OCI-LY3 (cell line): Measurements from ENCODE around the gene POLD2.

Experiments used
- H2AFZ ChIP-seq: fragments of 200-600, 300-600 bp; shearing (Covaris generic); 2 replicates; pipeline ENCODE4 v1.6.0; 2014; ENCODE audit warnings: antibody characterized with exemption, low read depth, low read length
- H3K27ac ChIP-seq: fragments of 200-600, 300-600 bp; sonication (generic); 2 replicates; pipeline ENCODE4 v1.5.1; 2014; ENCODE audit warnings: mild to moderate bottlenecking, low read length, moderate library complexity, mixed read lengths
- H3K27me3 ChIP-seq: fragments of 200-600, 300-600 bp; sonication (generic); 2 replicates; pipeline ENCODE4 v1.6.1; 2014; ENCODE audit warnings: low read depth, low read length, mixed read lengths
- H3K36me3 ChIP-seq: fragments of 200-600, 300-600 bp; sonication (generic); replicated peaks from 2 replicates; pipeline ENCODE3; 2014; ENCODE audit warnings: low read depth, low read length, mixed read lengths
- H3K4me1 ChIP-seq: fragments of 300-600, 200-600 bp; sonication (generic); 2 replicates; pipeline ENCODE4 v1.6.1; 2014; ENCODE audit warnings: low read length, mixed read lengths
- H3K4me2 ChIP-seq: fragments of 200-600, 300-600 bp; sonication (generic); 2 replicates; pipeline ENCODE4 v1.6.1; 2014; ENCODE audit warnings: low read length, mixed read lengths
- H3K4me3 ChIP-seq: fragments of 300-600, 200-600 bp; sonication (generic); 2 replicates; pipeline ENCODE4 v1.5.1; 2014; ENCODE audit warnings: antibody characterized with exemption, mild to moderate bottlenecking, low read length, moderate library complexity
- H3K79me2 ChIP-seq: fragments of 300-600, 200-600 bp; shearing (Covaris generic); 2 replicates; pipeline ENCODE4 v1.6.1; 2014; ENCODE audit warnings: mild to moderate bottlenecking, low read length, mixed read lengths
- H3K9ac ChIP-seq: fragments of 300-600, 200-600 bp; shearing (Covaris generic); 2 replicates; pipeline ENCODE4 v1.6.0; 2014; ENCODE audit warnings: mild to moderate bottlenecking, low read length, moderate library complexity
- H3K9me3 ChIP-seq: fragments of 200-600, 300-600 bp; shearing (Covaris generic); 2 replicates; pipeline ENCODE4 v1.6.1; 2014; ENCODE audit warnings: low read length, mixed read lengths; ENCODE audit not compliant: insufficient read depth
- H4K20me1 ChIP-seq: fragments of 200-600, 300-600 bp; sonication (generic); 2 replicates; pipeline ENCODE4 v1.6.1; 2016; ENCODE audit warnings: low read length, mixed read lengths; ENCODE audit not compliant: insufficient read depth
- EZH2phosphoT487 ChIP-seq: fragments of 200-600 bp; shearing (Covaris generic); IDR thresholded peaks from 2 replicates; pipeline ENCODE4 v1.6.1; 2018; ENCODE audit warnings: antibody characterized with exemption, mixed run types, low read depth
- TF ChIP-seq, protein P1 (sequence below): fragments of 200-600, 300-600 bp; sonication (generic); IDR thresholded peaks from 2 replicates; pipeline ENCODE4 v1.5.1; 2014; ENCODE audit warnings: antibody characterized with exemption, low read length, low read depth

The POLD2 gene

DNA sequence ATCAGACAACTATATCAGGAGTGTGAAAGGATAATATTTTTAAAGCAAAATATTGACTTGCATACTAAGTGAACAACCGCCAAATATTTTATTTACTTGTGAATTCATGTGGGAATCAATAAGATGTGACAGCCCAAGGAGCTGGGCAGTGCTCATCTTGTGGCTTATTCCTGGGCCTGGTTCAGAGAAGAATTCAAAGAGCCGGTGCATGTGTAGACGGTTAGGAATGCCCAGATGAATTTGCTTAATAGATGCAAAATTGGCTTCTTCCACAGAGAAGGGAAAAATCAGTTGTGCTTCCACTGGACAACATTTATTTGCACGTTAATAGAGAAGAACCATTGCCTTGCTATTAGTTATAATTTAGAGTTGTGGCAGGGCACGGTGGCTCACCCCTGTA is 13.4 kb upstream of the POLD2 start:
- no peak overlapping the region for H2AFZ ChIP-seq
- H3K4me2 ChIP-seq: no peak overlapping the region
- TF ChIP-seq, protein P1, sequence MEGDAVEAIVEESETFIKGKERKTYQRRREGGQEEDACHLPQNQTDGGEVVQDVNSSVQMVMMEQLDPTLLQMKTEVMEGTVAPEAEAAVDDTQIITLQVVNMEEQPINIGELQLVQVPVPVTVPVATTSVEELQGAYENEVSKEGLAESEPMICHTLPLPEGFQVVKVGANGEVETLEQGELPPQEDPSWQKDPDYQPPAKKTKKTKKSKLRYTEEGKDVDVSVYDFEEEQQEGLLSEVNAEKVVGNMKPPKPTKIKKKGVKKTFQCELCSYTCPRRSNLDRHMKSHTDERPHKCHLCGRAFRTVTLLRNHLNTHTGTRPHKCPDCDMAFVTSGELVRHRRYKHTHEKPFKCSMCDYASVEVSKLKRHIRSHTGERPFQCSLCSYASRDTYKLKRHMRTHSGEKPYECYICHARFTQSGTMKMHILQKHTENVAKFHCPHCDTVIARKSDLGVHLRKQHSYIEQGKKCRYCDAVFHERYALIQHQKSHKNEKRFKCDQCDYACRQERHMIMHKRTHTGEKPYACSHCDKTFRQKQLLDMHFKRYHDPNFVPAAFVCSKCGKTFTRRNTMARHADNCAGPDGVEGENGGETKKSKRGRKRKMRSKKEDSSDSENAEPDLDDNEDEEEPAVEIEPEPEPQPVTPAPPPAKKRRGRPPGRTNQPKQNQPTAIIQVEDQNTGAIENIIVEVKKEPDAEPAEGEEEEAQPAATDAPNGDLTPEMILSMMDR: no peak
- TF ChIP-seq EZH2phosphoT487: no peak
- H3K79me2 ChIP-seq: no peaks in the 10 kb centered on the region
- H4K20me1 ChIP-seq: no peaks in the 10 kb centered on the region
- no peaks in the 10 kb centered on the region for H3K4me1 ChIP-seq
- no peak overlapping the region for H3K27ac ChIP-seq
- no peaks in the 10 kb centered on the region for H3K9me3 ChIP-seq
- no peaks in the 10 kb centered on the region for H3K36me3 ChIP-seq
- no peak overlapping the region for H3K4me3 ChIP-seq
- no peak overlapping the region for H3K9ac ChIP-seq
- H3K27me3 ChIP-seq: no peaks in the 10 kb centered on the region

DNA sequence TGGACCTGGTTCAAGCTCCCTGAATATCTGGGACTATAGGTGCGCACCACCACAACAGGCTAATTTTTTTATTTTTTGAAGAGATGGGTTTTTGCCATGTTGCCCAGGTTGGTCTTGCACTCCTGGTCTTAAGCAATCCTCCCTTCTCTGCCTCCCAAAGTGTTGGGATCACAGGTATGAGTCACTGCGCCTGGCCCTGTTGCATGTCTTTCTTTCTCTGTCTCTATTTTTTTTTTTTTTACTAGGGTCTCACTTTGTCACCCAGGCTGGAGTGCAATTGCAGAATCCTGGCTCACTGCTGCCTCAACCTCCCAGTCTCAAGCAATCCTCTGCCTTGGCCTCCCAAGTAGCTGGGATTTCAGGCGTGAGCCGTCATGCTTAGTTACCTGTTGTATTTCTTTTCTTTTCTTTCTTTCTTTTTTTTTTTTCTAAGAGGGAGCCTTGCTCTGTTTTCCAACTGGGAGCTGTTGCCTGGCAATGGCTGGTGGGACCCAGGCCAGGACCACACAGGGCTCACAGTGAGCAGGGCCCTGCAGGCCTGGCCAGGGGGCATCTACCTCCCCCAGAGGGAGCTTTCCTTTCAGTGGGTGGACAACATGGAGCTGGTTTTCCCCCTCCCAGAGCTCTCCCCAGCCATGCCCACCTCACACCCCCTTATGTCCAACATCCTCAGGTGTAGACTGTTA is 11.7 kb upstream of the POLD2 start:
- H3K4me2 ChIP-seq: no peak overlapping the region
- no peak overlapping the region for H3K9ac ChIP-seq
- no peak for TF ChIP-seq EZH2phosphoT487
- TF ChIP-seq, protein P1: no peak
- H2AFZ ChIP-seq: no peak overlapping the region
- no peaks in the 10 kb centered on the region for H3K9me3 ChIP-seq
- H3K27ac ChIP-seq: no peak overlapping the region
- no peaks in the 10 kb centered on the region for H4K20me1 ChIP-seq
- H3K4me3 ChIP-seq: no peak overlapping the region
- H3K27me3 ChIP-seq: no peaks in the 10 kb centered on the region
- H3K4me1 ChIP-seq: no peaks in the 10 kb centered on the region
- H3K79me2 ChIP-seq: no peaks in the 10 kb centered on the region
- H3K36me3 ChIP-seq: no peaks in the 10 kb centered on the region

DNA sequence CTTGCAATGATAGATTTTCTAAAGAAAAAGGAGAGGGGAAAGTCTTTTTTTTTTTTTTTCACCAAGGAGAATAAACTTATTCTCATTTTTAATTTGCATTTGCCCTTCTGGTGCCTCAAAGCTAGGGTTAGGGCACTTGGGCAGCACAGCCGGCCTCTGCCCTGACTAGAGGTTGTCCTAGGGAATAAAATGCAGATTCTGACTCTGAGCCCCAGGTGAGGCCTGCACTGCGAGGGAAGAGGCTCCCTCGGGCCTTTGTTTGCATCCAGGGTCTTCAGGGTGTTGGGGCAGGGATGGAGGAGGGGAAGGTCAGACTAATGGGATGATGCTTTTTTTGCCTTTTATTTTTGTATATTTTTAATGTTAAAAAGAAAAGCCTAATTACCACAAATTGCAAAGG is 9.9 kb upstream of the POLD2 start:
- Histone ChIP-seq H3K4me3 (no peak overlapping the region), H4K20me1 (no peaks in the 10 kb centered on the region), H3K27me3 (no peaks in the 10 kb centered on the region), H3K4me2 (no peak overlapping the region), H3K4me1 (no peaks in the 10 kb centered on the region), H3K79me2 (no peaks in the 10 kb centered on the region), H3K36me3 (no peaks in the 10 kb centered on the region), H2AFZ (no peak overlapping the region), H3K9ac (no peak overlapping the region), H3K9me3 (no peaks in the 10 kb centered on the region), H3K27ac (no peak overlapping the region)
- TF ChIP-seq, protein P1: no peak
- no peak for TF ChIP-seq EZH2phosphoT487

DNA sequence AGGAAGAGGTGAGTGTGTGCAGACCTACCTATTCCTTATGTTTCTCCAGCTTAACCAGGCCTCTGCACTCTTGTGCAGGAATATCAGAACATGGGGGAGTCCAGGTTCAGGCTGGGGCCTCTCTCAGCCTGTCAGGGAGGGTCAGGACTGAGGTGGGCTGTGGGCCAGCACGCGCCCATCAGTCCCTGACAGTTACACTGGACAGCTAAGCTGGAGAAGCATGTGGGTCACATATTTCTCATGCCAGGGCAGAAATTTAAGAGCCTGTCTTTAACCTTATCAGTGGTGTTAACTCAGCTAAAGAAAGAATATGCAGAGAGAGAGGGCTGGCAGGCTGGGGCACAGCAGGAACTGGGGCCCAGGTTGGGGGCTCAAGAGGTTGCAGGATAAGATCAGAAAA is 8.7 kb upstream of the POLD2 start:
- H3K9ac ChIP-seq: no peak overlapping the region
- H3K4me2 ChIP-seq: no peak overlapping the region
- H3K27me3 ChIP-seq: no peaks in the 10 kb centered on the region
- H4K20me1 ChIP-seq: no peaks in the 10 kb centered on the region
- H3K4me3 ChIP-seq: no peak overlapping the region
- H3K4me1 ChIP-seq: no peaks in the 10 kb centered on the region
- H3K36me3 ChIP-seq: no peaks in the 10 kb centered on the region
- no peak overlapping the region for H3K27ac ChIP-seq
- TF ChIP-seq, protein P1: no peak
- TF ChIP-seq EZH2phosphoT487: no peak
- H2AFZ ChIP-seq: no peak overlapping the region
- no peaks in the 10 kb centered on the region for H3K9me3 ChIP-seq
- H3K79me2 ChIP-seq: no peaks in the 10 kb centered on the region
